B cell (primary cell): ENCODE results near the gene SLC51B. TPM values are rescaled to one million over a fixed set of nuclear protein-coding genes. Genes with fewer than 3 reads are reported as not detected.

Experiments
- ATAC-seq: fragments of 200-7000 bp; cut with Tn5 transposase; one replicate; pipeline ENCODE4 v1.10.0; 2021; ENCODE audit warnings: low read depth, mild to moderate bottlenecking, moderate number of reproducible peaks, moderate library complexity
- CTCF ChIA-PET: fragments of 350-600 bp; sonication (Branson Sonifier 250); formaldehyde crosslinking; loops from one replicate; lab custom pipeline; 2021; ENCODE audit warnings: antibody characterized with exemption, inconsistent platforms; lab: Charles Lee
- POLR2A ChIA-PET: fragments of 350-600 bp; sonication (Branson Sonifier 250); formaldehyde crosslinking; loops from one replicate; lab custom pipeline; 2021; ENCODE audit warnings: antibody characterized with exemption; lab: Charles Lee
- DNase-seq: peaks from one replicate; pipeline ENCODE4 v3.0.0; 2013
- H2AFZ ChIP-seq: 2 replicates; pipeline ENCODE4 v1.6.1; 2012; ENCODE audit warnings: mild to moderate bottlenecking, low read depth, low read length; ENCODE audit not compliant: insufficient read depth, poor library complexity, severe bottlenecking
- H3K27ac ChIP-seq, 2 donors: 1 replicate in 1 of 2; 2 replicates in 1 of 2; pipeline ENCODE4 v1.5.1; 2012 to 2013; ENCODE audit warnings: low read length in 2 of 2, mild to moderate bottlenecking in 2 of 2, moderate library complexity in 1 of 2
- H3K27me3 ChIP-seq, 4 experiments: fragments of 200-600 bp in 1 of 4; sonication (generic) in 1 of 4; replicated peaks in 1 of 4; 1 replicate in 2 of 4; 2 replicates in 2 of 4; pipeline versions ENCODE4 v1.6.1 to v1.7.0; 2013 to 2016; ENCODE audit warnings: low read length in 3 of 4, mild to moderate bottlenecking in 2 of 4, mixed read lengths in 1 of 4, moderate library complexity in 1 of 4; ENCODE audit not compliant: insufficient read depth in 4 of 4, control insufficient read depth in 3 of 4; ENCODE audit errors: control extremely low read depth in 1 of 4
- H3K36me3 ChIP-seq, 2 experiments: replicated peaks in 1 of 2; 1 replicate in 1 of 2; 2 replicates in 1 of 2; pipeline versions ENCODE4 v1.6.1 to v1.7.1; 2013; ENCODE audit warnings: low read length in 1 of 2; ENCODE audit not compliant: insufficient read depth in 2 of 2, control insufficient read depth in 1 of 2; ENCODE audit errors: control extremely low read depth in 1 of 2, extremely low read depth in 1 of 2
- H3K4me1 ChIP-seq, 2 donors: fragments of 200-600 bp in 1 of 2; sonication (generic) in 1 of 2; 1 replicate in 1 of 2; 2 replicates in 1 of 2; pipeline versions ENCODE4 v1.5.1 to v1.6.1; 2013 to 2017; ENCODE audit warnings: low read length in 2 of 2; ENCODE audit not compliant: control insufficient read depth in 2 of 2, insufficient read depth in 2 of 2
- H3K4me2 ChIP-seq: replicated peaks from 2 replicates; pipeline ENCODE3; 2012; ENCODE audit warnings: mild to moderate bottlenecking, low read depth, low read length; ENCODE audit not compliant: poor library complexity, severe bottlenecking
- H3K4me3 ChIP-seq, 5 experiments: fragments of 200-600 bp in 1 of 5; sonication (generic) in 1 of 5; 1 replicate in 3 of 5; 2 replicates in 2 of 5; pipeline versions ENCODE4 v1.5.1 to v1.7.0; 2011 to 2016; ENCODE audit warnings: low read length in 4 of 5, mild to moderate bottlenecking in 4 of 5, low read depth in 2 of 5, control low read depth in 1 of 5, moderate library complexity in 1 of 5; ENCODE audit not compliant: insufficient read depth in 1 of 5; ENCODE audit errors: control extremely low read depth in 1 of 5, extremely low read depth in 1 of 5
- H3K79me2 ChIP-seq: fragments of 200-600 bp; sonication (generic); one replicate; pipeline ENCODE4 v1.6.0; 2016; ENCODE audit warnings: low read length; ENCODE audit not compliant: control insufficient read depth, insufficient read depth
- H3K9ac ChIP-seq: fragments of 200-600 bp; sonication (generic); 2 replicates; pipeline ENCODE4 v1.6.1; 2017; ENCODE audit warnings: mild to moderate bottlenecking, low read length, moderate library complexity
- H3K9me3 ChIP-seq, 3 donors: one replicate each; pipeline versions ENCODE4 v1.6.1 to v1.7.1; 2013; ENCODE audit warnings: low read length in 2 of 3; ENCODE audit not compliant: control insufficient read depth in 2 of 3, insufficient read depth in 1 of 3; ENCODE audit errors: control extremely low read depth in 1 of 3
- H4K20me1 ChIP-seq: 2 replicates; pipeline ENCODE4 v1.6.0; 2012; ENCODE audit warnings: mild to moderate bottlenecking, low read length; ENCODE audit not compliant: insufficient read depth, control insufficient read depth, poor library complexity, severe bottlenecking
- H3K27ac Mint-ChIP-seq: one replicate; pipeline ENCODE4 v1.8.0; 2021; ENCODE audit warnings: mixed read lengths
- H3K27me3 Mint-ChIP-seq: one replicate; pipeline ENCODE4 v1.8.0; 2021; ENCODE audit warnings: mixed read lengths
- H3K4me1 Mint-ChIP-seq: one replicate; pipeline ENCODE4 v1.8.0; 2021; ENCODE audit warnings: mixed read lengths
- H3K4me3 Mint-ChIP-seq: one replicate; pipeline ENCODE4 v1.8.0; 2021; ENCODE audit warnings: mixed read lengths
- H3K9me3 Mint-ChIP-seq: one replicate; pipeline ENCODE4 v1.8.0; 2022; ENCODE audit warnings: mixed read lengths; ENCODE audit not compliant: insufficient read depth
- EZH2 ChIP-seq: IDR thresholded peaks from 2 replicates; pipeline ENCODE4 v1.6.1; 2012; ENCODE audit warnings: borderline replicate concordance, low read depth, mild to moderate bottlenecking, moderate library complexity, low read length; ENCODE audit not compliant: insufficient read depth, poor library complexity, severe bottlenecking
- WGBS: methylation state at CpG from one replicate; pipeline ENCODE4 v1.1.5; 2013; ENCODE audit warnings: missing lambda C conversion rate; ENCODE audit not compliant: insufficient coverage; 5-methylcytosine and 5-hydroxymethylcytosine counted together
- intact Hi-C: fragments of 100-400 bp; cut with micrococcal nuclease; formaldehyde crosslinking; loops from one replicate; pipeline ENCODE4 v1.10.0; 2022
- polyA plus RNA-seq: library from polyadenylated mRNA; depleted of rRNA; stranded (reverse); fragments of >200 nt; gene quantifications from 2 replicates; pipeline ENCODE4 v1.2.3, GENCODE V29; 2012
- total RNA-seq, 2 donors: library from RNA; stranded (reverse); fragments of 120-200 nt in 1 of 2; gene quantifications; 1 replicate in 1 of 2; 2 replicates in 1 of 2; pipeline versions ENCODE4 v1.2.3 to v1.2.4, GENCODE V29; 2013 to 2022
- TF ChIP-seq, protein P1 (sequence below): fragments of 200-600 bp; IDR thresholded peaks from one replicate; pipeline ENCODE4 v1.8.0; 2022; ENCODE audit warnings: antibody characterized with exemption, mild to moderate bottlenecking

Gene SLC51B
- total and polyA plus RNA-seq, 2 donors (not counting 1 experiment from before 2014, with no cell fraction given): not detected

DNA sequence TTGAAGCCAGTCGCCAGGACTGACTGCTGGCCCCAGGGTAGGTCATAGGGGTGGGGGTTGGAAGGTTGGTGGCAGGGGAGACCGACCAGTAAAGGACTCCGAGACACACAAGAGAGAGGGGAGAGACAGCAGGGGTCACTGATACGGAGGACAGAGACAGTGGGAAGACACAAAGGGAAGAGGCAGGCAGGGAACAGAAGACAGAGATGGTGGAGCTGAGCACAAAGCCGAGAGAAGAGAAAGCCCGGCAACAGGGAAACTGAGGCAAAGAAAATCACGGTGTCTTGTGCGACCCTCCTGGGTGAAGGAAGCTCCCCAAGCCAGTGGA is 22.1 kb downstream of the SLC51B start:
- 48% methylated on average over 8 of the region's 8 CpGs for WGBS
- no peak overlapping the region for H3K27ac Mint-ChIP-seq

DNA sequence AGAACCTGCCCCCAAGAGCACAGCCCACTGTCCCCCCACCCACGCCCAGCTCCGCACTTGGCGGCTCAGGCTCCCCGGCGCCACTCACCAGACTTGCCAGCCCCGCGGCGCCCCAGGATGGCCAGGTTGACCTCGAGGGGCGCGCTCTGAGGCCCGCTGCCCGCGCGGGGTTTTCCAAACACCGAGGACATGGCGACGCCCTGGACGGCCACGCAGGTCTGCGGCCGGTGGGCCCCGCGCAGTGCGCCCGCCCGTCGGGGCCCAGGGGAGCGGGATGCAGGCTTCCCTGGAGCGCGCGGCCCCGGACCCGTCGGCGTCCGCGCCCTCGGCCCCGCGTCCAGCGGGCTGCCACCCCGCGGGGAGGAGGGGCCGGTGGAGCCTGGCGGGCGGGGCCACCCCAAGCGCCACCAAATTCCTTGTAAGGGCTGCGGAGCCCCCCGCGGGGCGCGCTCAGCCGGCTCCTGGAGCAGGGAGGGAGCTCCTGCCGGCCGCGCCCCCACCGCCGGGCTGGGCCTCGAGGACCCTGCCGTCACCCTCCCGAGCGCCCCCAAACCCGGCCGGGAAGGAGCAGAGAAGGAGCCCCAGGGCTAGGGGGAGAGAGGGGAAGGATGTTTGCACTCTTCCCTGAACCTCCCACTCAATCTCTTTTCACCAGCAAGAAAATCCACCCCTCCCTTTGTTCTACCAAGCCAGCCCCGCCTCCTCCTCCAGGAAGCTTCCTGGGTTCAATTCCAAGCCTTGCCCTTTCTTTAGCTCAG is 22.6 kb downstream of the SLC51B start, which contains the start of gene RASL12:
TSS of gene RASL12 (minus strand) at position 347 of the 758 bp plus-strand sequence. CDS start at position 191, 156 bp downstream.
- Mint-ChIP-seq H3K27ac (no peak within 1 kb of the TSS), H3K27me3 (peaks cover 36% of the 10 kb centered on the region), H3K4me1 (peaks cover 7% of the 10 kb centered on the region), H3K4me3 (peak within 1 kb of the TSS; percentile 42), H3K9me3 (no peaks in the 10 kb centered on the region)
- TF ChIP-seq, protein P1, sequence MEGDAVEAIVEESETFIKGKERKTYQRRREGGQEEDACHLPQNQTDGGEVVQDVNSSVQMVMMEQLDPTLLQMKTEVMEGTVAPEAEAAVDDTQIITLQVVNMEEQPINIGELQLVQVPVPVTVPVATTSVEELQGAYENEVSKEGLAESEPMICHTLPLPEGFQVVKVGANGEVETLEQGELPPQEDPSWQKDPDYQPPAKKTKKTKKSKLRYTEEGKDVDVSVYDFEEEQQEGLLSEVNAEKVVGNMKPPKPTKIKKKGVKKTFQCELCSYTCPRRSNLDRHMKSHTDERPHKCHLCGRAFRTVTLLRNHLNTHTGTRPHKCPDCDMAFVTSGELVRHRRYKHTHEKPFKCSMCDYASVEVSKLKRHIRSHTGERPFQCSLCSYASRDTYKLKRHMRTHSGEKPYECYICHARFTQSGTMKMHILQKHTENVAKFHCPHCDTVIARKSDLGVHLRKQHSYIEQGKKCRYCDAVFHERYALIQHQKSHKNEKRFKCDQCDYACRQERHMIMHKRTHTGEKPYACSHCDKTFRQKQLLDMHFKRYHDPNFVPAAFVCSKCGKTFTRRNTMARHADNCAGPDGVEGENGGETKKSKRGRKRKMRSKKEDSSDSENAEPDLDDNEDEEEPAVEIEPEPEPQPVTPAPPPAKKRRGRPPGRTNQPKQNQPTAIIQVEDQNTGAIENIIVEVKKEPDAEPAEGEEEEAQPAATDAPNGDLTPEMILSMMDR: no peak
- TF ChIP-seq EZH2: no peak
- Histone ChIP-seq H3K9me3 (no peaks in the 10 kb centered on the region), H2AFZ (no peak within 1 kb of the TSS), H3K9ac (no peak within 1 kb of the TSS), H3K4me3 (peak within 1 kb of the TSS in 1 of 5 experiments; percentile 3), H3K4me2 (peak within 1 kb of the TSS; percentile 39), H3K27ac (no peak within 1 kb of the TSS), H3K79me2 (no peaks in the 10 kb centered on the region), H3K36me3 (no peaks in the 10 kb centered on the region), H3K4me1 (peaks cover 3 to 4% of the 10 kb centered on the region in 2 donors), H4K20me1 (no peaks in the 10 kb centered on the region), H3K27me3 (peaks cover 0 to 26% (median 8%) of the 10 kb centered on the region in 4 experiments)
- ATAC-seq (no peak), DNase-seq (no peak)
- ChIA-PET CTCF (no interaction called here), POLR2A (no interaction called here)
- intact Hi-C loops: no loop called here
- 13% methylated on average over 58 of the region's 66 CpGs for WGBS

More for the DNA sequence above, 22.1 kb downstream of the SLC51B start:
- ATAC-seq (no peak), DNase-seq (no peak)
- CTCF ChIA-PET: interaction anchor here (1.7 kb wide), 1 partner anchor 13 kb away, joined by 4 read pairs; no protein-coding TSS in a partner anchor
- intact Hi-C loops: no loop called here
- Histone ChIP-seq H3K4me2 (peak overlapping the region; percentile 39), H3K27ac (no peak overlapping the region), H3K4me3 (no peak overlapping the region), H3K79me2 (no peaks in the 10 kb centered on the region), H4K20me1 (no peaks in the 10 kb centered on the region), H3K27me3 (peaks cover 0 to 26% (median 8%) of the 10 kb centered on the region in 4 experiments), H3K36me3 (no peaks in the 10 kb centered on the region), H3K9ac (no peak overlapping the region), H3K4me1 (peaks cover 3 to 4% of the 10 kb centered on the region in 2 donors), H2AFZ (no peak overlapping the region), H3K9me3 (no peaks in the 10 kb centered on the region)
- Mint-ChIP-seq H3K4me3 (peak overlapping the region; percentile 42), H3K27me3 (peaks cover 36% of the 10 kb centered on the region), H3K4me1 (peaks cover 7% of the 10 kb centered on the region), H3K9me3 (no peaks in the 10 kb centered on the region)
- TF ChIP-seq, protein P1: no peak
- no peak for TF ChIP-seq EZH2
- POLR2A ChIA-PET: no interaction called here
